Smooth muscle cell (in vitro differentiated cells): ENCODE data around the gene HELZ2. TPM values are rescaled to one million over a fixed set of nuclear protein-coding genes. Genes with fewer than 3 reads are reported as not detected.

Experiments used
- DNase-seq: peaks from one replicate; lab custom pipeline; 2025; ENCODE audit not compliant: unreplicated experiment; lab: John Stamatoyannopoulos, UW
- H2AFZ ChIP-seq: fragments of 200-600 bp; sonication (generic); 2 replicates; pipeline ENCODE4 v1.6.0; 2016; ENCODE audit warnings: antibody characterized with exemption, low read depth, mild to moderate bottlenecking
- H3F3A ChIP-seq: fragments of 200-600 bp; sonication (generic); 2 replicates; pipeline ENCODE4 v1.6.0; 2017; ENCODE audit warnings: antibody characterized with exemption, low read depth
- H3K27ac ChIP-seq: fragments of 200-600 bp; sonication (generic); 2 replicates; pipeline ENCODE4 v1.5.1; 2016; ENCODE audit warnings: low read depth, mild to moderate bottlenecking
- H3K27me3 ChIP-seq: fragments of 200-600 bp; sonication (generic); 2 replicates; pipeline ENCODE4 v1.6.1; 2016; ENCODE audit warnings: low read depth, mild to moderate bottlenecking
- H3K36me3 ChIP-seq: fragments of 200-600 bp; sonication (generic); 2 replicates; pipeline ENCODE4 v1.5.1; 2016; ENCODE audit warnings: low read depth
- H3K4me1 ChIP-seq: fragments of 200-600 bp; sonication (generic); 2 replicates; pipeline ENCODE4 v1.5.1; 2016; ENCODE audit warnings: low read depth
- H3K4me2 ChIP-seq: fragments of 200-600 bp; sonication (generic); 2 replicates; pipeline ENCODE4 v1.6.0; 2016; ENCODE audit warnings: mild to moderate bottlenecking
- H3K4me3 ChIP-seq: fragments of 200-600 bp; sonication (generic); 2 replicates; pipeline ENCODE4 v1.5.1; 2016; ENCODE audit warnings: mild to moderate bottlenecking
- H3K79me2 ChIP-seq: fragments of 200-600 bp; sonication (generic); 2 replicates; pipeline ENCODE4 v1.6.0; 2016; ENCODE audit warnings: low read depth, mild to moderate bottlenecking
- H3K9ac ChIP-seq: fragments of 200-600 bp; sonication (generic); 2 replicates; pipeline ENCODE4 v1.6.0; 2016; ENCODE audit warnings: low read depth
- H3K9me3 ChIP-seq: fragments of 200-600 bp; sonication (generic); replicated peaks from 2 replicates; pipeline ENCODE4 v1.5.1; 2016; ENCODE audit warnings: low read depth
- H4K20me1 ChIP-seq: fragments of 200-600 bp; sonication (generic); 2 replicates; pipeline ENCODE4 v1.6.0; 2016; ENCODE audit warnings: low read depth
- WGBS: methylation state at CpG from one replicate; pipeline ENCODE4 v1.1.7; 2016; ENCODE audit warnings: low lambda C conversion rate; 5-methylcytosine and 5-hydroxymethylcytosine counted together
- polyA plus RNA-seq: library from polyadenylated mRNA; unstranded; fragments of >200 nt; fragmentation: Nextera tagmentation; extraction: Ambion mirVana; gene quantifications from 2 replicates; pipeline ENCODE4 v1.2.1, GENCODE V29; 2016
- total RNA-seq: library from RNA; depleted of rRNA; stranded (reverse); fragments of >200 nt; gene quantifications from 2 replicates; pipeline ENCODE4 v1.2.3, GENCODE V29; 2014
- TF ChIP-seq, protein P1 (sequence below): fragments of 200-600 bp; sonication (generic); IDR thresholded peaks from 2 replicates; pipeline ENCODE4 v1.5.1; 2017; ENCODE audit warnings: borderline replicate concordance, mild to moderate bottlenecking, antibody characterized with exemption; ENCODE audit not compliant: insufficient read depth, poor library complexity, severe bottlenecking

The HELZ2 gene
- total and polyA plus RNA-seq, 2 experiments from 2014 or later, result 3.0 to 13.8 TPM

- Histone ChIP-seq H3K27me3 (no peaks in the 10 kb centered on the region), H3F3A (no peaks in the 10 kb centered on the region), H3K4me2 (no peak overlapping the region), H3K4me1 (no peaks in the 10 kb centered on the region), H2AFZ (no peak overlapping the region), H3K79me2 (no peaks in the 10 kb centered on the region), H3K36me3 (no peaks in the 10 kb centered on the region), H3K27ac (no peak overlapping the region), H3K9me3 (no peaks in the 10 kb centered on the region), H4K20me1 (no peaks in the 10 kb centered on the region), H3K4me3 (no peak overlapping the region), H3K9ac (no peak overlapping the region)
- no peak for DNase-seq
- TF ChIP-seq, protein P1, sequence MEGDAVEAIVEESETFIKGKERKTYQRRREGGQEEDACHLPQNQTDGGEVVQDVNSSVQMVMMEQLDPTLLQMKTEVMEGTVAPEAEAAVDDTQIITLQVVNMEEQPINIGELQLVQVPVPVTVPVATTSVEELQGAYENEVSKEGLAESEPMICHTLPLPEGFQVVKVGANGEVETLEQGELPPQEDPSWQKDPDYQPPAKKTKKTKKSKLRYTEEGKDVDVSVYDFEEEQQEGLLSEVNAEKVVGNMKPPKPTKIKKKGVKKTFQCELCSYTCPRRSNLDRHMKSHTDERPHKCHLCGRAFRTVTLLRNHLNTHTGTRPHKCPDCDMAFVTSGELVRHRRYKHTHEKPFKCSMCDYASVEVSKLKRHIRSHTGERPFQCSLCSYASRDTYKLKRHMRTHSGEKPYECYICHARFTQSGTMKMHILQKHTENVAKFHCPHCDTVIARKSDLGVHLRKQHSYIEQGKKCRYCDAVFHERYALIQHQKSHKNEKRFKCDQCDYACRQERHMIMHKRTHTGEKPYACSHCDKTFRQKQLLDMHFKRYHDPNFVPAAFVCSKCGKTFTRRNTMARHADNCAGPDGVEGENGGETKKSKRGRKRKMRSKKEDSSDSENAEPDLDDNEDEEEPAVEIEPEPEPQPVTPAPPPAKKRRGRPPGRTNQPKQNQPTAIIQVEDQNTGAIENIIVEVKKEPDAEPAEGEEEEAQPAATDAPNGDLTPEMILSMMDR, result no peak
- WGBS, result 98% methylated on average over 15 of the region's 22 CpGs
These were observed 7.0 kb downstream of the HELZ2 start for GRCh38 chr20:63567136-63567385.

DNA sequence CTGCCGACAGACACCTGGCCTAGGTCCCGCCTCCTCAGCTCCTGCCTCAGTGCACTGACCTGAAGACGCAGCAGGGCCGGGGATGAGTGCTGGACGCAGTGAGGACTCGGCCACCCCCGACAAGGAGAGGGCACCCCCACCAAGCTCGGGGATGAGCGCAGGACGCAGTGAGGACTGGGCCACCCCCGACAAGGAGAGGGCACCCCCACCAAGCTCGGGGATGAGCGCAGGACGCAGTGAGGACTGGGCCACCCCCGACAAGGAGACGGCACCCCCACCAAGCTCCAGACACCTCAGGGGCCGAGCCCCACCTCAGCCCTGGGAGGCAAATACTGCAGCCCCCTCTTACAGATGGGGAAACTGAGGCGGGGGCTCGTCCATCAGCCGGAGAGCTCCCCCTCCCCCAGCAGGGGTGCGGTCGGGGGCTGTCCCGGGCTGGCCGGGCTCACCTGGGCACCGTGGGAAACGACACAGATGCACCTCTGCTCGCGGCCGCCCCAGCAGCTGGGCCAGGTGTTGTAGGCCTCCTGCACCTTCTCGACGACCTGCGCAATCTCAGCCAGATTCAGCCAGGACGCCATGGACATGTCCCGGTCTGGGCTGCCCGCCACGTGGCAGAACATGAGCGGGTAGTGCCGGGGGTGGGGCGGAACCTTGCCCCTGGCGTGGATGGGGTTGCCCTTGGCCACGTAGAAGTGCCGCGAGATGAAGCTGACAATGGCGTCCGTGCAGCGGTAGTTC is 7.5 kb downstream of the HELZ2 start:
- Histone ChIP-seq H3K27me3 (no peaks in the 10 kb centered on the region), H3K4me2 (no peak overlapping the region), H3K36me3 (no peaks in the 10 kb centered on the region), H4K20me1 (no peaks in the 10 kb centered on the region), H3K9me3 (no peaks in the 10 kb centered on the region), H3K4me1 (no peaks in the 10 kb centered on the region), H3K79me2 (no peaks in the 10 kb centered on the region), H3K9ac (no peak overlapping the region), H3K4me3 (no peak overlapping the region), H3F3A (no peaks in the 10 kb centered on the region), H2AFZ (no peak overlapping the region), H3K27ac (no peak overlapping the region)
- 93% methylated on average over 46 of the region's 46 CpGs for WGBS
- no peak for DNase-seq
- TF ChIP-seq, protein P1, result no peak

GRCh38 chr20:63565699-63566335 is 8.2 kb downstream of the HELZ2 start:
- WGBS, result 97% methylated on average over 43 of the region's 43 CpGs

More at GRCh38 chr20:63565699-63566335, 8.2 kb downstream of the HELZ2 start:
- Histone ChIP-seq H3K27me3 (no peaks in the 10 kb centered on the region), H3K4me1 (no peaks in the 10 kb centered on the region), H2AFZ (no peak overlapping the region), H4K20me1 (no peaks in the 10 kb centered on the region), H3K9me3 (no peaks in the 10 kb centered on the region), H3K36me3 (no peaks in the 10 kb centered on the region), H3K79me2 (no peaks in the 10 kb centered on the region), H3K9ac (no peak overlapping the region), H3F3A (no peaks in the 10 kb centered on the region), H3K4me3 (no peak overlapping the region), H3K27ac (no peak overlapping the region), H3K4me2 (no peak overlapping the region)
- no peak for DNase-seq
- TF ChIP-seq, protein P1, result no peak
